Measurements from ENCODE around the gene ITPKB.

- TF ChIP-seq POLR2AphosphoS5 (IDR thresholded peaks at IDR 0.05; ENCODE audit: low read depth, low read length): no peak
- TF ChIP-seq POLR2A (IDR thresholded peaks at IDR 0.05; ENCODE audit: low read depth, low read length): no peak
Measured at GRCh38 chr1:226676381-226676780, 62.7 kb downstream of the ITPKB start.

Measured in GM12891 (cell line).